SU-DHL-6 (cell line): ENCODE measurements around the gene PTPRN2.

ENCODE experiments used
- H2AFZ ChIP-seq: fragments of 200-600 bp; sonication (generic); 2 replicates; pipeline ENCODE4 v1.6.1; 2014; ENCODE audit warnings: low read depth, mild to moderate bottlenecking, moderate library complexity, mixed read lengths, antibody characterized with exemption, low read length; ENCODE audit not compliant: severe bottlenecking
- H3F3A ChIP-seq: fragments of 200-600 bp; shearing (Covaris generic); 2 replicates; pipeline ENCODE4 v1.6.0; 2016; ENCODE audit warnings: antibody characterized with exemption, mild to moderate bottlenecking; ENCODE audit not compliant: insufficient read depth
- H3K27ac ChIP-seq: fragments of 200-600 bp; sonication (generic); 2 replicates; pipeline ENCODE4 v1.5.1; 2016; ENCODE audit warnings: low read depth, mild to moderate bottlenecking, low read length, moderate library complexity, mixed read lengths
- H3K27me3 ChIP-seq: fragments of 200-600 bp; sonication (generic), shearing (Covaris generic); 2 replicates; pipeline ENCODE4 v1.6.0; 2014; ENCODE audit warnings: mild to moderate bottlenecking, low read length
- H3K36me3 ChIP-seq: fragments of 200-600 bp; sonication (generic); 2 replicates; pipeline ENCODE4 v1.6.1; 2014; ENCODE audit warnings: mild to moderate bottlenecking, low read length, mixed read lengths
- H3K4me2 ChIP-seq: fragments of 300-600, 200-600 bp; shearing (Covaris generic), sonication (generic); 2 replicates; pipeline ENCODE4 v1.6.0; 2014; ENCODE audit warnings: low read length, low read depth, mild to moderate bottlenecking; ENCODE audit not compliant: poor library complexity, severe bottlenecking
- H3K4me3 ChIP-seq: fragments of 200-600 bp; sonication (generic); 2 replicates; pipeline ENCODE4 v1.5.1; 2014; ENCODE audit warnings: antibody characterized with exemption, low read length, mild to moderate bottlenecking, mixed read lengths; ENCODE audit not compliant: insufficient read depth, poor library complexity, severe bottlenecking
- H3K79me2 ChIP-seq: fragments of 200-600 bp; sonication (generic); 2 replicates; pipeline ENCODE4 v1.6.1; 2014; ENCODE audit warnings: mild to moderate bottlenecking, low read length, moderate library complexity; ENCODE audit not compliant: insufficient read depth
- H3K9ac ChIP-seq: fragments of 200-600 bp; sonication (generic); 2 replicates; pipeline ENCODE4 v1.7.0; 2014; ENCODE audit warnings: mild to moderate bottlenecking, low read length
- H3K9me2 ChIP-seq: fragments of 200-600 bp; sonication (generic); replicated peaks from 2 replicates; pipeline ENCODE4 v1.6.1; 2014; ENCODE audit warnings: low read length; ENCODE audit not compliant: insufficient read depth
- H3K9me3 ChIP-seq: fragments of 200-600 bp; sonication (generic); 2 replicates; pipeline ENCODE4 v1.6.1; 2014; ENCODE audit warnings: low read length, mixed read lengths; ENCODE audit not compliant: insufficient read depth
- H4K20me1 ChIP-seq: fragments of 200-600 bp; sonication (generic); 2 replicates; pipeline ENCODE4 v1.6.1; 2014; ENCODE audit warnings: low read depth, mild to moderate bottlenecking, antibody characterized with exemption, low read length, moderate library complexity, mixed read lengths
- EZH2phosphoT487 ChIP-seq: fragments of 200-600 bp; sonication (generic), shearing (Covaris generic); conservative IDR thresholded peaks from 2 replicates; pipeline ENCODE4 v1.6.1; 2018; ENCODE audit warnings: mild to moderate bottlenecking, antibody characterized with exemption, low read length, moderate library complexity, mixed read lengths
- TF ChIP-seq, protein P1 (sequence below): fragments of 200-600 bp; sonication (generic); IDR thresholded peaks from one replicate; pipeline ENCODE4 v1.5.1; 2017; ENCODE audit warnings: antibody characterized with exemption, mild to moderate bottlenecking, low read length, moderate library complexity; ENCODE audit not compliant: insufficient read depth, poor library complexity, severe bottlenecking

PTPRN2 gene

DNA sequence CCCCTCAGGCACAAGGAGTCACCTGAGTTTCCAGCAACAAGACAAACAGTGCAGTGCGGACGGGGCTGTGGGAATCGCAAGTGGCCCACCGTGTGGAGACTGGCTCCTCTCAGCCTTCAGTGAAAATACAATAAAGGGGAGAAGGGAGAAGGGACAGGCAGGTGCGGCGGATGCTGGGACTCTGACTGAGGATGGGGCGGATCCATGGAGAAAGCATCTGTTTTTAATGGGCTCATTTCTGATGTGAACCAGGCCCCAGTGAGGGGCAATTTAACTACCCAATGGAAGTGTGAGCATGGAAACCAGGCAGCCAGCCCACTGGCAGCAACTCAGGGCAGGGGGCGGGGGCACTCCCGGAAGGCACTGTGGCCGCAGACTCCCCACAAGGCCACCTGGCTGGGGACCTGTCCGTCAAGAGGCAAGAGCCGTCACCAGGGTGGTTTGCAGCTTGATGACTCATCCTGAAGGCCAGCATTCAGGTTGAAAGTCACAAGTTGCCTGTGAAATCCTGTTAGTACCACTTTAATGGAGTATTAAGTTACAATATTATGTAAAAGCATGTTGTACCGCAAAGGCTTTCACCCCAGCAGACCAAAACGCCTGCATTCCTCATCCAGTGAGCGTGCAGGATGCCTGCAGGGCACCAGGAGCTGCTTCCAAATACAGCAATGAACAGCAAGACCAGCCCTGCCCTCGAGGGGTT lies 476.4 kb downstream of the PTPRN2 start:
- no peaks in the 10 kb centered on the region for H3K36me3 ChIP-seq
- TF ChIP-seq EZH2phosphoT487, result no peak
- TF ChIP-seq, protein P1, sequence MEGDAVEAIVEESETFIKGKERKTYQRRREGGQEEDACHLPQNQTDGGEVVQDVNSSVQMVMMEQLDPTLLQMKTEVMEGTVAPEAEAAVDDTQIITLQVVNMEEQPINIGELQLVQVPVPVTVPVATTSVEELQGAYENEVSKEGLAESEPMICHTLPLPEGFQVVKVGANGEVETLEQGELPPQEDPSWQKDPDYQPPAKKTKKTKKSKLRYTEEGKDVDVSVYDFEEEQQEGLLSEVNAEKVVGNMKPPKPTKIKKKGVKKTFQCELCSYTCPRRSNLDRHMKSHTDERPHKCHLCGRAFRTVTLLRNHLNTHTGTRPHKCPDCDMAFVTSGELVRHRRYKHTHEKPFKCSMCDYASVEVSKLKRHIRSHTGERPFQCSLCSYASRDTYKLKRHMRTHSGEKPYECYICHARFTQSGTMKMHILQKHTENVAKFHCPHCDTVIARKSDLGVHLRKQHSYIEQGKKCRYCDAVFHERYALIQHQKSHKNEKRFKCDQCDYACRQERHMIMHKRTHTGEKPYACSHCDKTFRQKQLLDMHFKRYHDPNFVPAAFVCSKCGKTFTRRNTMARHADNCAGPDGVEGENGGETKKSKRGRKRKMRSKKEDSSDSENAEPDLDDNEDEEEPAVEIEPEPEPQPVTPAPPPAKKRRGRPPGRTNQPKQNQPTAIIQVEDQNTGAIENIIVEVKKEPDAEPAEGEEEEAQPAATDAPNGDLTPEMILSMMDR, result no peak
- no peaks in the 10 kb centered on the region for H4K20me1 ChIP-seq
- H3K9me3 ChIP-seq, result no peaks in the 10 kb centered on the region
- no peak overlapping the region for H3K4me2 ChIP-seq
- H3K79me2 ChIP-seq, result no peaks in the 10 kb centered on the region
- no peak overlapping the region for H3K4me3 ChIP-seq
- H3K27ac ChIP-seq, result no peak overlapping the region
- H3K27me3 ChIP-seq, result no peaks in the 10 kb centered on the region
- no peak overlapping the region for H2AFZ ChIP-seq
- no peaks in the 10 kb centered on the region for H3F3A ChIP-seq
- H3K9me2 ChIP-seq, result no peaks in the 10 kb centered on the region
- H3K9ac ChIP-seq, result no peak overlapping the region

GRCh38 chr7:158110661-158111048 lies 477.0 kb downstream of the PTPRN2 start:
- Histone ChIP-seq H3K9me3 (no peaks in the 10 kb centered on the region), H3K79me2 (no peaks in the 10 kb centered on the region), H3K27ac (no peak overlapping the region), H4K20me1 (no peaks in the 10 kb centered on the region), H3K36me3 (no peaks in the 10 kb centered on the region), H2AFZ (no peak overlapping the region), H3K4me3 (no peak overlapping the region), H3K27me3 (no peaks in the 10 kb centered on the region), H3F3A (no peaks in the 10 kb centered on the region), H3K4me2 (no peak overlapping the region), H3K9ac (no peak overlapping the region), H3K9me2 (no peaks in the 10 kb centered on the region)
- TF ChIP-seq, protein P1, result no peak
- TF ChIP-seq EZH2phosphoT487, result no peak

DNA sequence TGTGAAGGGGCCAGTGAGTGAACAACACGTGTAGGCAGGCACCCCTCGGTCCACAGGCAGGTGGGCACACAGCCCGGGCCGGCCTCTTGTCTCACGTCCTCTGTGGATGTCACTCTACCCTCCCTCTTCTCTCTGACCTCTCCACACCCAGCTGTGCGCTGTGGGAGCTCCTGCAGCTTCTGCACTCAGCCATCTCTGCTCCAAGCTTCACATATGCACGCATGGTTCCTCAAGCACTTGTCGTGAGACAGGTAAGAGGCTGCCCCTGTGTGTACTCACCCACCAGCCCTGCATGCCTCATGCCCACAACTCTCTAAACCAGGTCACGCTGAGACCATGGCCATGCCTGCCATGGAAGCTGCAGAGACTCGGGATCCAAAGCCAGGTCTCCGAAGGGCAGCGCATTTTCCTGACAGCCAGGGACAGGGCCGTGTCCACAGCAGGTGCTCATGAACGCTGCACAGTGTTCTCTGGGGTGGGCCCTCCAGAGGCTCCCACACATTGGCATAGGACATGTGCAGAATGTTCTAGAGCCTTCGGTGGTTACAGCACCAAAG lies 477.5 kb downstream of the PTPRN2 start:
- no peaks in the 10 kb centered on the region for H3K9me3 ChIP-seq
- H3K4me3 ChIP-seq, result no peak overlapping the region
- no peaks in the 10 kb centered on the region for H4K20me1 ChIP-seq
- H3K9me2 ChIP-seq, result no peaks in the 10 kb centered on the region
- H3K36me3 ChIP-seq, result no peaks in the 10 kb centered on the region
- TF ChIP-seq, protein P1, result no peak
- no peak for TF ChIP-seq EZH2phosphoT487
- no peak overlapping the region for H2AFZ ChIP-seq
- no peak overlapping the region for H3K4me2 ChIP-seq
- H3K9ac ChIP-seq, result no peak overlapping the region
- H3K27ac ChIP-seq, result no peak overlapping the region
- H3K79me2 ChIP-seq, result no peaks in the 10 kb centered on the region
- no peaks in the 10 kb centered on the region for H3K27me3 ChIP-seq
- no peaks in the 10 kb centered on the region for H3F3A ChIP-seq
